ENCODE data around the gene MST1.
"Not testable (repeated sequence)": the region's sequence is repeated elsewhere in the genome, so short reads cannot be mapped to it uniquely, and the experiment has no call there.

MST1 gene

DNA sequence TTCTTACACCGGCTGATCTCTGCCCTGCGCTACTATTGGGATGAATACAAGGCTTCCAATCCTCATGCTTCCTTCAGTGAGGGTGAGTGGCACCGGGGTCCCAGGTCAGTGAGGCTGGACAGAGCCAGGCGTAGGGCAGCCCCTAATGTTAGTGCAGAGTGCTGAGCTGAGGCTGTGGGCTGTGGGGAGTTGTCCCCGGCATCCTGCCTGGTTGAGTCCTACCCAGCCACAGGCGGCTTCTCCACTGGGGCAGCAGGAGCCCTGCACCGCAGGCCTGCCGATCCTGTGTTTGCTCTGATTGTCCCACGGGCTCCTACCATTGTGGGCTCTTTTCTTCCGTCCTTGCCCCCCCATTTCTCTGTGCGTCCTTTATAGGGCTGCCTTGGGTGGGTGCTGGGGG lies 13.4 kb upstream of the MST1 start:
- H3K27me3 ChIP-seq (replicated peaks): no peaks in the 10 kb centered on the region
- in situ Hi-C loops (cut with HindIII; ENCODE audit: low pct_ligation_motif_present, low sequenced_read_pairs): no loop called here
- TF ChIP-seq, protein P1, sequence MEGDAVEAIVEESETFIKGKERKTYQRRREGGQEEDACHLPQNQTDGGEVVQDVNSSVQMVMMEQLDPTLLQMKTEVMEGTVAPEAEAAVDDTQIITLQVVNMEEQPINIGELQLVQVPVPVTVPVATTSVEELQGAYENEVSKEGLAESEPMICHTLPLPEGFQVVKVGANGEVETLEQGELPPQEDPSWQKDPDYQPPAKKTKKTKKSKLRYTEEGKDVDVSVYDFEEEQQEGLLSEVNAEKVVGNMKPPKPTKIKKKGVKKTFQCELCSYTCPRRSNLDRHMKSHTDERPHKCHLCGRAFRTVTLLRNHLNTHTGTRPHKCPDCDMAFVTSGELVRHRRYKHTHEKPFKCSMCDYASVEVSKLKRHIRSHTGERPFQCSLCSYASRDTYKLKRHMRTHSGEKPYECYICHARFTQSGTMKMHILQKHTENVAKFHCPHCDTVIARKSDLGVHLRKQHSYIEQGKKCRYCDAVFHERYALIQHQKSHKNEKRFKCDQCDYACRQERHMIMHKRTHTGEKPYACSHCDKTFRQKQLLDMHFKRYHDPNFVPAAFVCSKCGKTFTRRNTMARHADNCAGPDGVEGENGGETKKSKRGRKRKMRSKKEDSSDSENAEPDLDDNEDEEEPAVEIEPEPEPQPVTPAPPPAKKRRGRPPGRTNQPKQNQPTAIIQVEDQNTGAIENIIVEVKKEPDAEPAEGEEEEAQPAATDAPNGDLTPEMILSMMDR (IDR thresholded peaks at IDR 0.05; ENCODE audit: low read depth, low read length, missing control alignments): no peak
- DNase-seq: no peak
- H3K36me3 ChIP-seq (replicated peaks): peaks cover 31% of the 10 kb centered on the region
- no peak overlapping the region for H3K4me3 ChIP-seq (ENCODE audit: low read depth, low read length)
- H3K27ac ChIP-seq: no peak overlapping the region

- peaks cover 31% of the 10 kb centered on the region for H3K36me3 ChIP-seq (replicated peaks)
- DNase-seq: no peak
- TF ChIP-seq, protein P1 (IDR thresholded peaks at IDR 0.05; ENCODE audit: low read depth, low read length, missing control alignments): peak; percentile 74
- no peaks in the 10 kb centered on the region for H3K27me3 ChIP-seq (replicated peaks)
- no peak overlapping the region for H3K27ac ChIP-seq
- in situ Hi-C loops (cut with HindIII; ENCODE audit: low pct_ligation_motif_present, low sequenced_read_pairs): no loop called here
- H3K4me3 ChIP-seq (ENCODE audit: low read depth, low read length): no peak overlapping the region
These were observed 12.3 kb upstream of the MST1 start for GRCh38 chr3:49701388-49702077.

GRCh38 chr3:49700453-49701128 lies 11.3 kb upstream of the MST1 start:
- Histone ChIP-seq H3K27me3 (replicated peaks) (no peaks in the 10 kb centered on the region), H3K4me3 (ENCODE audit: low read depth, low read length) (no peak overlapping the region), H3K36me3 (replicated peaks) (peaks cover 25% of the 10 kb centered on the region), H3K27ac (no peak overlapping the region)
- in situ Hi-C loops (cut with HindIII; ENCODE audit: low pct_ligation_motif_present, low sequenced_read_pairs): no loop called here
- TF ChIP-seq, protein P1 (IDR thresholded peaks at IDR 0.05; ENCODE audit: low read depth, low read length, missing control alignments): peak; percentile 45
- DNase-seq: no peak

GRCh38 chr3:49700014-49700413 lies 10.7 kb upstream of the MST1 start:
- Histone ChIP-seq H3K36me3 (replicated peaks) (peaks cover 23% of the 10 kb centered on the region), H3K27ac (no peak overlapping the region), H3K27me3 (replicated peaks) (no peaks in the 10 kb centered on the region), H3K4me3 (ENCODE audit: low read depth, low read length) (no peak overlapping the region)
- TF ChIP-seq, protein P1 (IDR thresholded peaks at IDR 0.05; ENCODE audit: low read depth, low read length, missing control alignments): no peak
- in situ Hi-C loops (cut with HindIII; ENCODE audit: low pct_ligation_motif_present, low sequenced_read_pairs): no loop called here
- DNase-seq: no peak

GRCh38 chr3:49699281-49699979 lies 10.2 kb upstream of the MST1 start:
- TF ChIP-seq, protein P1 (IDR thresholded peaks at IDR 0.05; ENCODE audit: low read depth, low read length, missing control alignments): no peak
- Histone ChIP-seq H3K36me3 (replicated peaks) (peaks cover 23% of the 10 kb centered on the region), H3K27ac (no peak overlapping the region), H3K27me3 (replicated peaks) (no peaks in the 10 kb centered on the region), H3K4me3 (ENCODE audit: low read depth, low read length) (no peak overlapping the region)
- DNase-seq: no peak
- in situ Hi-C loops (cut with HindIII; ENCODE audit: low pct_ligation_motif_present, low sequenced_read_pairs): no loop called here

DNA sequence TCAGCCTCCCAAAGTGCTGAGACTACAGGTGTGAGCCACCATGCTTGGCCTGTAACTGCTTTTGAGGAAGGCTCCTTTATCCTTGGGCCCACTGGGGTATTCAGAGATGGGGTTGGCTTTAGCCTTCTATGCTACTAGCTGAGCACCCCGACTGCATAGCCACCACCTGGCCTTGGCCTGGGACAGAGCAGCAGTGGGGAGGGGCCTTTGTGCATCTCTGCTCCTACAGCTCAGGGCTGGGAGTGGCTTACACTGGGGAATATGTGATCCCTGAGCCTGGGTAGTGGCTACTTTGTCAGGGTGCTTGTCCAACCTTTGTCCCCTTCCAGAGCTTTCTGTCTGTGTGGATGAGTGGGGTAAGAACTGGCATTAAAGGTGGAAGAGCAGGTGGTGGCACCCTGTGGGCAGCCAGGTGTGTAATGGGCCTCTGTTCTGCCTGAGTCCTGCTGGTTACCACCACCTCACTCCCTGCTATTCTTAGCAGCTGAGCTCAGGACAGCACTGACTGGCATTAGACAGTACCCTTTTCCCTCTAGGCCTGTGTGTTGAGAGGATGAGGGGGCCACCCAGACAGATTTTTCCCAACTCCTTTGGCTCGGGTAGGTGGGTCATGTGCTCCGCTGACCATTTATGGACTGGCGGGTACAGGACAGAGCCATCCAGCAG lies 6.2 kb upstream of the MST1 start:
- H3K27ac ChIP-seq; H3K36me3 ChIP-seq (replicated peaks); H3K4me3 ChIP-seq (ENCODE audit: low read depth, low read length); H3K27me3 ChIP-seq (replicated peaks); in situ Hi-C loops (cut with HindIII; ENCODE audit: low pct_ligation_motif_present, low sequenced_read_pairs); DNase-seq: not testable (repeated sequence)

GRCh38 chr3:49694409-49695070 lies 5.3 kb upstream of the MST1 start:
- in situ Hi-C loops (cut with HindIII; ENCODE audit: low pct_ligation_motif_present, low sequenced_read_pairs); H3K27ac ChIP-seq; H3K4me3 ChIP-seq (ENCODE audit: low read depth, low read length); H3K27me3 ChIP-seq (replicated peaks); DNase-seq; H3K36me3 ChIP-seq (replicated peaks): not testable (repeated sequence)

DNA sequence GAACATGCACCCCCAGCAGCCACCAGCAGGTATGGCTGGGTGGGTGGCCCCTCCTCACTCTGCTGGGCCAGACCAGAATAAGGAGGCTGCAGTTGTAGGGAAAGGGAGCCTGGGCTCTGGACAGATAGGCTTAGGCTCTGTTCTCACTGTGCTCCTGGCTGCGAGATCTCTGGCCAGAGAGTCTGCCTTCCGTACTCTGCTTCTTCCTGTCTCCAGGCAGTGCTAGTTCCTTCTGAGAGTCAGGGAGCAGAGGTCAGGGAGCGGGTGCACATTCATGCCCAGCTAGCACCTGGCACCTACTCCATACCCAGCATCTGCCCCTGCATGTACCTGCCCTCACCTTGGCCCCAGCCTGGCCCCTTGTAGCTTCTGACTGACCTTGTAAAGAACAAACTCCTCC lies 2.2 kb upstream of the MST1 start:
- H3K27ac ChIP-seq; DNase-seq; in situ Hi-C loops (cut with HindIII; ENCODE audit: low pct_ligation_motif_present, low sequenced_read_pairs); H3K36me3 ChIP-seq (replicated peaks); H3K4me3 ChIP-seq (ENCODE audit: low read depth, low read length); H3K27me3 ChIP-seq (replicated peaks): not testable (repeated sequence)
